ENCODE data around the gene POLR1H.

POLR1H gene

DNA sequence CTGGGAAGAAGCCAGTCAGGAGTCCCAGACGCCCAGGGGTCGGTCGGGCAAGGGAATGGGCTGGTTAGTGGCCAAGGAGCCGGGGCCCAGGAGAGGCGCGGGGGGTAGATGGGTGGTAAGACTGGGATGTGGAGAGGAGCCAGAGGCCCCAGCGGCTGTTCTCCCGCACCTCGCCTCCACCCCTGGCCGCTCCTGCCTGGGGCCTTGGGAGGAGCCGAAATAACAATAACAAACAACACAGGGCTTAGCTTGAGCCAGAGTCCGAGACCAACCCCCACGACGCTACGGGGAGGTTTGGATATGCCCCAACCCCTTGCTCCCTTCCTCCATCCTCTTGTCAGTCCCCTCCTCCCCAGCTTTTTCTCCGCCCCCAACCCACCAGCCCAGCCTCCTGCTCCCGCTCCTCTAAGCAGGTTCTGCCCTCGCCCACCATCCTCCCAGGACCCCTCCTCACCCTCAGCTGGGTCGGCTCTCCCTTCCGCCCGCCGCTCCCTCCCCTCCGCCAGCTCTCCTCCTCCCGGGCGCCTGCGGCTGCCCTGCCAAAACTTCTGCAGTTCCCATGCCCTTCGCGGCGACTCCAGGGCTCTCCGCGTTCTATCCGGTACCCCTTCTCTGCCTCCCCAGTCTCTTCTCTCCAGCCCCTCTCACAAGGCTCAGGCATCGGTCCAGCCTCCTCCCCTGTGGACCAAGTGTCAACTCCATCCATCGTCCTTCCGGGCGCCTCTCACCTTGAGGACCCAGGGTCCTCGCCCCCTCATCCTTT, 13.4 kb downstream of the POLR1H start:
- Histone ChIP-seq H3K9me3 (ENCODE audit: control insufficient read depth, low read length) (no peaks in the 10 kb centered on the region), H3K4me1 (ENCODE audit: control insufficient read depth, insufficient read depth, low read length, poor library complexity, severe bottlenecking) (peaks cover 4% of the 10 kb centered on the region), H3K27ac (ENCODE audit: low read depth, low read length, severe bottlenecking) (no peak overlapping the region), H3K4me3 (ENCODE audit: extremely low read depth, insufficient read depth, low read length, poor library complexity, severe bottlenecking) (peak overlapping the region; percentile 27), H3K36me3 (ENCODE audit: control insufficient read depth, insufficient read depth, low read length) (peaks cover 10% of the 10 kb centered on the region)
- WGBS, 2 experiments (ENCODE audit: insufficient coverage in 2 of 2), result 2% methylated on average over 29 to 30 of the region's 37 CpGs

DNA sequence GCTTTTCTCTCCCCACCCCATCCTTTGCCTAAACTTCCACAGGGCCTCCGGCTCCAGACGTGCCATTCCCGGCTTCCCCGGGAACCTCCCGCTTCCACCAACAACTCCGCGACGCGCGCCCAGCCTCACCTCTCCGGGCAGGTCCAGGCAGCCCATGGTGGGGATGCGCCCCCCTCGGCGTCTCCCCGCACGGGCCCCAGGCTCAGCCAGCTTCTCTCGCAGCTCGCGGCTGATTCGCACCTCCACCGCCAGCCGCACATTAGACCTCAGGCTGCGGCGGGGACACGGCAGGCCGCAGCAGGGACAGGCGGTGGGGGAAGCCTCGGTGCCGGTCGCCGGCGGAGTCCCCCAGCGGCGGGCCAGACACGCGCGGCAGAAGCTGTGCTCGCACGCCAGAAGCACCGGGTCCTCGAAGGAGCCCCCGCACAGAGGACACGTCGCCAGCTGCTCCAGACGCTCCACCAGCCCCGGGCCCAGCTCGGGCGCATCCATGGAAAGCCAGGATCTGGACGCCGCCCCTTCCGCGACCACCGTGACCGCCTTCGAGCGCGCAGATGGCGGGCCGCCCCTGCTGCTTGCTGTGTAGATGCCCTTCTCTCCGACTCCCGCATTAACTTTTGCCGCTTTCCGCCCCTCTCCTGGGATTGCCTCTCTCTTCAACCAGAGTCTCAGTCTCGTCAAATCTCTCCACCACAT, 14.2 kb downstream of the POLR1H start, which contains the start of gene RNF39:
TSS of gene RNF39 (minus strand) at position 676 of the 696 bp plus-strand sequence. CDS start at position 492, 184 bp downstream.
- H3K36me3 ChIP-seq (ENCODE audit: control insufficient read depth, insufficient read depth, low read length), result peaks cover 4% of the 10 kb centered on the region
- H3K4me1 ChIP-seq (ENCODE audit: control insufficient read depth, insufficient read depth, low read length, poor library complexity, severe bottlenecking), result peaks cover 4% of the 10 kb centered on the region
- 0 to 1% methylated on average over 39 to 45 of the region's 64 CpGs for WGBS, 2 experiments (ENCODE audit: insufficient coverage in 2 of 2)
- no peaks in the 10 kb centered on the region for H3K9me3 ChIP-seq (ENCODE audit: control insufficient read depth, low read length)
- peak within 1 kb of the TSS; percentile 27 for H3K4me3 ChIP-seq (ENCODE audit: extremely low read depth, insufficient read depth, low read length, poor library complexity, severe bottlenecking)
- no peak within 1 kb of the TSS for H3K27ac ChIP-seq (ENCODE audit: low read depth, low read length, severe bottlenecking)

DNA sequence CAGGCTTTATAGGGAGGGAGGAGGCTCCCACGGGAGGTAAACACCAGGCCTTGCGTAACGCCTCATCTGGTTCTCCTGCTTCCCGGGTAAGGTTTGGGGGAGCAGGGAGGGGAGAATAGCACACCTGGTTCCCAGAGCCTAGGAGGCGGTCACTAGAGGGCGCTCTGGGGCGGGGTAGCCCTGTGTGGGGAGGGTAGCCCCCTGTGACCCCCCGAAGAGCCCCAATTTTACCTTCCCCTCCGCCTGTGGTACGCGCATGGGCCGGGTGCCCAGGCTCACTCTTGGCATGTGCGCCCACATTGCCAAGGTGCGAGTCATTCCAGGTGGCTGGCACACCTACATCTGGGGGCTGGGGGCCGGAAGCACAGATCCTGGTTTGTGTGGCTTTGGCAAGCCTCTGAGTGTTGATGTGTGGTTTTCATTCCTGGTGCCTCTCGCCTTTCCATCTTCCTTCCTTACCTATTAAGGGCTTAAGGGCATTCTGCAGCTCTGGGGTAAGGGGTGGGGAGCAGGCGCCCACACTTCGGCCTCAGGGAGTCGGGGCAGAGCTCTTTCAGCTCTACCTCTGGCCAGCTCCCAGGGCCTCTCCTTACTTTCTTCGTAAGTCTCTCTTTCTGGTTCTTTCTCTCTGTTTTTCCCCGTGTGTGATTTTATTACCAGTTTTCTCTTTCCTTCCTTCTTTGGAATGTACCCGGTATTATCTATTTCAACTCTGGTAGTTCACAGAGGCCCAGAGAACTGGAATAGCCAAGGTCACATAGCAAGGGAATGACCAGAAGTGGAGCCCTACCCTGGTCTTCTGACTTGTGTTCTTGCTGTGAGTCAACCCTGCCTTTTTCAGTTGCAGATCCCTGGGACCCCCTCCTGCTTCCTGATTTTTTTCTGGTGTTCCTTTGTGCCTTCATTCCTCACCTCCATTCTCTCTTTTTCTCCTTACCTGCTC, 15.0 kb downstream of the POLR1H start:
- no peaks in the 10 kb centered on the region for H3K9me3 ChIP-seq (ENCODE audit: control insufficient read depth, low read length)
- H3K4me3 ChIP-seq (ENCODE audit: extremely low read depth, insufficient read depth, low read length, poor library complexity, severe bottlenecking), result no peak overlapping the region
- WGBS, 2 experiments (ENCODE audit: insufficient coverage in 2 of 2), result 44 to 56% methylated on average over 3 to 16 of the region's 22 CpGs
- H3K4me1 ChIP-seq (ENCODE audit: control insufficient read depth, insufficient read depth, low read length, poor library complexity, severe bottlenecking), result peaks cover 4% of the 10 kb centered on the region
- no peaks in the 10 kb centered on the region for H3K36me3 ChIP-seq (ENCODE audit: control insufficient read depth, insufficient read depth, low read length)
- H3K27ac ChIP-seq (ENCODE audit: low read depth, low read length, severe bottlenecking), result no peak overlapping the region

DNA sequence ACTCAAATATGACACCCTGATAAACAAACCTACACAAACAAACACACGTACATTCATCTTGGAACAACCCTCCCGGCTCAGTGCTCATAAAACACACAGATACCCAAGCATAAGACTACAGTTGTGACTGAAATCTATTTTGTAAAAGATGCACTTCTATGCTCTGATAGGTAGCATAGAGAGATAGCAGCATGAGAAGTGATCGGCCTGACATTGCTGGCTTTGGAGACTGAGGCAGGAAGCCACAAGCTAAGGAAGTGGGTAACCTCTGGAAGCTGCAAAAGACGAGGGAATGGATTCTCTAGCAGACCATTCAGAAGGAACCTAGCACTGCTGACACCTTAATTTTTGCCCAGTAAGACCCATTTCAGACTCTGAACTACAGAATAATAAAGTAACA, 16.2 kb downstream of the POLR1H start:
- no peaks in the 10 kb centered on the region for H3K36me3 ChIP-seq (ENCODE audit: control insufficient read depth, insufficient read depth, low read length)
- H3K4me1 ChIP-seq (ENCODE audit: control insufficient read depth, insufficient read depth, low read length, poor library complexity, severe bottlenecking), result peaks cover 4% of the 10 kb centered on the region
- H3K9me3 ChIP-seq (ENCODE audit: control insufficient read depth, low read length), result no peaks in the 10 kb centered on the region
- 0 to 50% methylated on average over 1 to 2 of the region's 4 CpGs for WGBS, 2 experiments (ENCODE audit: insufficient coverage in 2 of 2)
- H3K27ac ChIP-seq (ENCODE audit: low read depth, low read length, severe bottlenecking), result no peak overlapping the region
- no peak overlapping the region for H3K4me3 ChIP-seq (ENCODE audit: extremely low read depth, insufficient read depth, low read length, poor library complexity, severe bottlenecking)

DNA sequence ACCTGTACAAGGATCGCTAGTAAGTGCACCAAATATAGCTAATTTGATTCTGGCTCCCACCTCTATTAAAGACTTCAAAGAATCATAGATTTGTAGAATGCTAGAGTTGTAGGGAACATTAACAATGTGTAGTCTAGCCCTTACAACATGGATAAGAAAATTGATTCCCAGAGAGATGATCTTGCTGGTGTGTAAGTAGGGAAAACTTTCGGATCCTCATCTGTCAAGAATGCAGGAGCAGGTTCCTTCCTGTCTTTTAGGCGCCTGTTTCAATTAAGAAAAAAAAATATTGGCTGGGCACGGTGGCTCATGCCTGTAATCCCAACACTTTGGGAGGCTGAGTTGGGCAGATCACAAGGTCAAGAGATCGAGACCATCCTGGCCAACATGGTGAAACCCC, 26.8 kb downstream of the POLR1H start:
- Histone ChIP-seq H3K9me3 (ENCODE audit: control insufficient read depth, low read length) (no peaks in the 10 kb centered on the region), H3K36me3 (ENCODE audit: control insufficient read depth, insufficient read depth, low read length) (no peaks in the 10 kb centered on the region), H3K4me3 (ENCODE audit: extremely low read depth, insufficient read depth, low read length, poor library complexity, severe bottlenecking) (no peak overlapping the region), H3K27ac (ENCODE audit: low read depth, low read length, severe bottlenecking) (no peak overlapping the region), H3K4me1 (ENCODE audit: control insufficient read depth, insufficient read depth, low read length, poor library complexity, severe bottlenecking) (no peaks in the 10 kb centered on the region)
- 79 to 86% methylated on average over 3 to 4 of the region's 5 CpGs for WGBS, 2 experiments (ENCODE audit: insufficient coverage in 2 of 2)

DNA sequence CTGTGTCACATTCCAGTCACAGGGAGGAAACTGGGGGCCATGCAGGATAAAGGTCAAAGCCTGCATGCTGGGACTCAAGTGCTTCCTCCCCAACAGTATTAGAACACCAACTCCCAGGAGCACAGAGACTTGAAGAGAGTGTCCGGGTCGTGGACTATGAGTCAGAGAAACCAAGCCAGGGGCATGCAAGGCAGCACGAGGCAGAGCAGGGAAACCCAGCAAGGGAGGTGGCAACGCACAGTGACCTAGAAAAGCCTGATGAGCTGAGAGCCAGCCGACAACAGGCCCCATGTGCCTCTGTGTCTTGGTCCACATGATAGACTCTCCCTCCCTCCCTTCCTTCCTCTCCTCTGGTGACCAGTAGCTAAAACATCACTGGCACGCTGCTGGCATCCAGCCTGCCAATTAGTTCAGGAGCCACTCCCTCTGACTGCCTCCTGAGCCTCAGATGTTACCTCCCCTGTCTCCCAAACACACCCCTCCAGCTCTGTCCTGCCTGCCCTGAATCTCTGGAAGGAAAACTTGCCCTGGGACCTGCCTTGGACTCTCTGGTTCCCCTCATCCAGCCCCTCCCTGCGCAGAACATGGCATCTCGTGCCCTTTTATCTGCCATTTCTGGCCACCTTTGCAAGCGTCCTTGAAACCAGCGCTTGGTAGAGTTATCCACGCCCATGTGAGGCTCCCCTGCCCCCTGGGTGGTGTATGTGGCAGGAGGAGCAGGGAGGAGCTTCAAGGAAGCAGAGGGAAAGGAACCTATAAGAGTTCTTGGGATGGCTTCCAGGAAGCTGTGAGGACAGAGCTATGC, 30.7 kb downstream of the POLR1H start:
- no peaks in the 10 kb centered on the region for H3K4me1 ChIP-seq (ENCODE audit: control insufficient read depth, insufficient read depth, low read length, poor library complexity, severe bottlenecking)
- no peaks in the 10 kb centered on the region for H3K36me3 ChIP-seq (ENCODE audit: control insufficient read depth, insufficient read depth, low read length)
- no peak overlapping the region for H3K4me3 ChIP-seq (ENCODE audit: extremely low read depth, insufficient read depth, low read length, poor library complexity, severe bottlenecking)
- no peak overlapping the region for H3K27ac ChIP-seq (ENCODE audit: low read depth, low read length, severe bottlenecking)
- 64 to 76% methylated on average over 7 of the region's 11 CpGs for WGBS, 2 experiments (ENCODE audit: insufficient coverage in 2 of 2)
- no peaks in the 10 kb centered on the region for H3K9me3 ChIP-seq (ENCODE audit: control insufficient read depth, low read length)

DNA sequence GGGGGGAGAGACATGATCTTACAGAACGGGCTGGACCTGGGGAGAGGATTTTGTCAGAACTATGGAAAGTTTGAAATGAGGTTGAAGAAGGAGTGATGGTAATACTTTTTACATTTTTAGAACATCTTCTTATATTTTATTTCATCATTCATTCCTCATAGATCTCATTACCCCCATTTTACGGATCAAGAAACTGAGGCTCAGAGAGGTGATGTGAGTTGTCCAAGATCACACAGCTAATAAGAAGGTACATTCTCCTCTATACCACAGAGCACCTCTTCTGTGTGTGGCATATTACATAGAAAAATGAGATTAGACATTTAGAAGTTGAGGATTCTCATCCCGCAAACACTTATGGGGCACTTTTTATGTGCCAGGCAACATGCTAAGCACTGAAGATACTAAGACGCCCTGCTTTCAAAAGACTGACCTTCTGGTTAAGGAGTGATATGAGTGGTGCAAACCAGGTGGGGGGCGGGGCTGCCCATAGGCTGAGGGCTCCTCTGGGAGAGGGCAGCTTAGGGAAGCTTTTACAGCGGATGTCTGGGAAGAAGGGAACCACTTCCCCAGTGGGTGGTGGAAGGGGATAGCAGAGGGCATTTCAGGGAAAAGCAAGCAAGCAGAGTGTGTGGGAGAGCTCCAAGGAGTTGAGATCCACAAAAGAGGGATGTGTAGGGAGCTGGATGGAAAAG, 31.9 kb downstream of the POLR1H start:
- no peak overlapping the region for H3K27ac ChIP-seq (ENCODE audit: low read depth, low read length, severe bottlenecking)
- WGBS, 2 experiments (ENCODE audit: insufficient coverage in 2 of 2), result 62 to 79% methylated on average over 3 to 5 of the region's 6 CpGs

DNA sequence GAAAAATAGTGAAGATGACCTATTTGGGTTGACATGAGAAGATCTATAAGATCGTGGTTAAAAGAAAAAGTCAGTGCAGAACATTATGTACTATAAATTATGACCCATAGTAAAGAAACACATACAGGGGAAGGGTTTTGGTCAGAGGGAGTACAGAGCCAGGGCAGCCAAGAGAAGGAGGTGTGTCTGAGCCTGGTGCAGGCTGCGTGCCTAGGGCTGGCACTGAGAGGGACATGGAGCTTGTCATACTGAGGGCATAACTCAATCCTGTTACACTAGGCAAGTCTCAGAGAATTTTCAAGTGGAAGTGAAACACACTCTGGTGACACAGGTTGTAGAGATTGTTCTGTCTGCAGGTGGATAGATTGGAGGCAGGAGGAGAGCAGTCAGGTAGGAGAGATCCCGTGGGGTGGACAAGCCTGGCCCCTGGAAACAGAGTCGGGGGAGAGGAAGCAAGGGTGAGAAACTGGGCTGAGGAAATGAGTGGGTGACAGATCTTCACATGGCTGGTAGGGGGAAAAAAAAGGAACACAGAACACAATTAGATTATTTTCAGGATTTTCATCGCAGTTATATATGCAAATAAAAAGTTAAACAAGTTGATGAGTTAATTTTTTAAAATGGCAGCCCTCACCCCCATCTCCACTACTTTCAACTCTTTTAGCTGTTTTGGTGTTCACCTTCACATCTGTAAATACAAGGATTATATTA, 33.0 kb downstream of the POLR1H start:
- WGBS, 2 experiments (ENCODE audit: insufficient coverage in 2 of 2), result 84% methylated on average over 2 of the region's 5 CpGs; no CpG with 5 or more reads in 1 of the 2 experiments
- no peaks in the 10 kb centered on the region for H3K36me3 ChIP-seq (ENCODE audit: control insufficient read depth, insufficient read depth, low read length)
- H3K9me3 ChIP-seq (ENCODE audit: control insufficient read depth, low read length), result no peaks in the 10 kb centered on the region

More for the DNA sequence above, 31.9 kb downstream of the POLR1H start:
- H3K36me3 ChIP-seq (ENCODE audit: control insufficient read depth, insufficient read depth, low read length), result no peaks in the 10 kb centered on the region
- H3K4me3 ChIP-seq (ENCODE audit: extremely low read depth, insufficient read depth, low read length, poor library complexity, severe bottlenecking), result no peak overlapping the region
- H3K9me3 ChIP-seq (ENCODE audit: control insufficient read depth, low read length), result no peaks in the 10 kb centered on the region
- no peaks in the 10 kb centered on the region for H3K4me1 ChIP-seq (ENCODE audit: control insufficient read depth, insufficient read depth, low read length, poor library complexity, severe bottlenecking)

DNA sequence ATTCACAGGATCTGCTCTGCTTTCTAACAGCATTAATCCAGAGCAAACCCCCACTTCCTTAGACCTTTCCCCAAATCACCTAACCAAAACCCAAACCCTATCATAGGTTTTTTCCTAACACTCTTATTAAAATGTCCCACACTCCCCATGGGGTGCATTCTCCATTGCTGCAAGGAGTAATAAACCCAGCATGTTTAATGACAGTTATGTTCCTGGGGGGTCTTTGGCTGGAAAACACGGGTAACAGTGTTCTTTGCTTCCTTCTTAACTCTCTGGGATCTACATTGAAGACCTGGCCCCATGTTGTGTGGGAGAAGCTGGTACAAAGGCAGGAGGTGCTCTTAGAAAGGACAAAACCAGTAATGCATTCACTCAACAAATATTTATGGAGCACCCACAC, 35.8 kb downstream of the POLR1H start:
- no peaks in the 10 kb centered on the region for H3K36me3 ChIP-seq (ENCODE audit: control insufficient read depth, insufficient read depth, low read length)
- peaks cover 5% of the 10 kb centered on the region for H3K4me1 ChIP-seq (ENCODE audit: control insufficient read depth, insufficient read depth, low read length, poor library complexity, severe bottlenecking)
- no CpG with 5 or more reads among the region's 1 CpG for WGBS, 2 experiments (ENCODE audit: insufficient coverage in 2 of 2)
- no peak overlapping the region for H3K27ac ChIP-seq (ENCODE audit: low read depth, low read length, severe bottlenecking)
- no peak overlapping the region for H3K4me3 ChIP-seq (ENCODE audit: extremely low read depth, insufficient read depth, low read length, poor library complexity, severe bottlenecking)
- no peaks in the 10 kb centered on the region for H3K9me3 ChIP-seq (ENCODE audit: control insufficient read depth, low read length)

More for the DNA sequence above, 33.0 kb downstream of the POLR1H start:
- Histone ChIP-seq H3K27ac (ENCODE audit: low read depth, low read length, severe bottlenecking) (no peak overlapping the region), H3K4me3 (ENCODE audit: extremely low read depth, insufficient read depth, low read length, poor library complexity, severe bottlenecking) (no peak overlapping the region), H3K4me1 (ENCODE audit: control insufficient read depth, insufficient read depth, low read length, poor library complexity, severe bottlenecking) (no peaks in the 10 kb centered on the region)

All from mesodermal cell (in vitro differentiated cells).